GM12878 (cell line): ENCODE measurements around the gene PCNX1. TPM values are rescaled to one million over a fixed set of nuclear protein-coding genes. Genes with fewer than 3 reads are reported as not detected.
"Not testable (repeated sequence)": the region's sequence is repeated elsewhere in the genome, so short reads cannot be mapped to it uniquely, and the experiment has no call there.

ENCODE experiments used
- ATAC-seq: fragments of 200-7000 bp; cut with Tn5 transposase; 3 replicates; pipeline ENCODE4 v1.9.1; 2020; ENCODE audit warnings: mild to moderate bottlenecking, moderate library complexity
- BruUV-seq: library from RNA; stranded (reverse); fragments of 400-500 nt; replicated peaks from 2 replicates; lab custom pipeline; 2021; lab: Mats Ljungman, UMichigan
- CTCF ChIA-PET: fragments of 300-600 bp; sonication (Branson Sonifier 250); formaldehyde crosslinking; extraction: SDS; loops from one replicate; lab custom pipeline; 2021; ENCODE audit warnings: inconsistent platforms; lab: Yijun Ruan, JAX
- POLR2A ChIA-PET: fragments of 350-600 bp; formaldehyde crosslinking; extraction: SDS; loops from one replicate; lab custom pipeline; 2021; ENCODE audit warnings: inconsistent platforms; lab: Charles Lee
- RAD21 ChIA-PET: fragments of 300-600 bp; sonication (Branson Sonifier 250); formaldehyde crosslinking; loops from one replicate; lab custom pipeline; 2023; ENCODE audit warnings: antibody characterized with exemption; ENCODE audit not compliant: unreplicated experiment; lab: Charles Lee
- SMC1A ChIA-PET: fragments of 300-600 bp; sonication (Branson Sonifier 250); formaldehyde crosslinking; loops from one replicate; lab custom pipeline; 2023; ENCODE audit not compliant: unreplicated experiment, uncharacterized antibody; lab: Charles Lee
- DNase-seq: peaks from one replicate; pipeline ENCODE4 v3.0.0-alpha.2; 2011; ENCODE audit warnings: low read depth, low spot score
- FAIRE-seq: peaks from 3 replicates; lab custom pipeline; 2011; peaks lifted over from hg19 to GRCh38; lab: Jason Lieb, UNC
- H2AFZ ChIP-seq: 2 replicates; pipeline ENCODE4 v1.6.0; 2011; ENCODE audit warnings: low read depth, low read length, control low read depth; ENCODE audit not compliant: control insufficient read depth
- H3K27ac ChIP-seq: 2 replicates; pipeline ENCODE4 v1.5.1; 2011; ENCODE audit warnings: control low read depth; ENCODE audit not compliant: control insufficient read depth, insufficient read depth
- H3K27me3 ChIP-seq, 2 experiments: replicated peaks in 1 of 2; 2 replicates each; pipeline versions ENCODE4 v1.6.0 to v1.6.1; 2011; ENCODE audit warnings: low read length in 1 of 2; ENCODE audit not compliant: control insufficient read depth in 2 of 2, insufficient read depth in 2 of 2
- H3K36me3 ChIP-seq, 2 experiments: 2 replicates each; pipeline ENCODE4 v1.5.1; 2011; ENCODE audit warnings: low read length in 1 of 2; ENCODE audit not compliant: control insufficient read depth in 2 of 2, insufficient read depth in 2 of 2
- H3K4me1 ChIP-seq: 2 replicates; pipeline ENCODE4 v1.6.1; 2011; ENCODE audit warnings: mild to moderate bottlenecking, low read length, moderate library complexity, mixed read lengths; ENCODE audit not compliant: control insufficient read depth, insufficient read depth
- H3K4me2 ChIP-seq: 2 replicates; pipeline ENCODE4 v1.6.0; 2011; ENCODE audit warnings: control low read depth; ENCODE audit not compliant: control insufficient read depth, insufficient read depth
- H3K4me3 ChIP-seq: fragments of 200-600 bp; sonication (generic); 2 replicates; pipeline ENCODE4 v1.5.1; 2016
- H3K79me2 ChIP-seq: 2 replicates; pipeline ENCODE4 v1.6.0; 2011; ENCODE audit warnings: low read length; ENCODE audit not compliant: control insufficient read depth, insufficient read depth
- H3K9ac ChIP-seq: 2 replicates; pipeline ENCODE4 v1.8.0; 2011; ENCODE audit warnings: low read length, control low read depth, mixed read lengths; ENCODE audit not compliant: control insufficient read depth, insufficient read depth
- H3K9me3 ChIP-seq: replicated peaks from 3 replicates; pipeline ENCODE4 v1.5.1; 2011; ENCODE audit warnings: mild to moderate bottlenecking, low read length; ENCODE audit not compliant: control insufficient read depth, insufficient read depth
- H4K20me1 ChIP-seq: 2 replicates; pipeline ENCODE4 v1.6.0; 2011; ENCODE audit not compliant: control insufficient read depth, insufficient read depth
- BACH1 ChIP-seq: fragments of 450-650 bp; IDR thresholded peaks from 2 replicates; pipeline ENCODE4 v1.6.1; 2017; ENCODE audit warnings: mild to moderate bottlenecking, borderline replicate concordance
- CHD2 ChIP-seq: IDR thresholded peaks from 2 replicates; pipeline ENCODE4 v1.6.1; 2011; ENCODE audit warnings: low read depth, low read length, improper control_type of control experiment, borderline replicate concordance
- CREB1 ChIP-seq: IDR thresholded peaks from 2 replicates; pipeline ENCODE4 v1.6.1; 2012; ENCODE audit warnings: low read depth, mild to moderate bottlenecking, inconsistent platforms
- CREM ChIP-seq: IDR thresholded peaks from 2 replicates; pipeline ENCODE4 v1.6.1; 2014; ENCODE audit warnings: antibody characterized with exemption, low read depth
- EGR1 ChIP-seq, 2 experiments: IDR thresholded peaks; 1 replicate in 1 of 2; 2 replicates in 1 of 2; pipeline ENCODE4 v1.6.1; 2011 to 2012; ENCODE audit warnings: low read depth in 2 of 2, low read length in 2 of 2, borderline replicate concordance in 1 of 2, mild to moderate bottlenecking in 1 of 2, moderate library complexity in 1 of 2
- FOS ChIP-seq: IDR thresholded peaks from 3 replicates; pipeline ENCODE4 v1.6.1; 2011; ENCODE audit warnings: borderline replicate concordance; ENCODE audit not compliant: insufficient read length; ENCODE audit errors: extremely low read depth
- NBN ChIP-seq: fragments of 450-650 bp; IDR thresholded peaks from 2 replicates; pipeline ENCODE4 v1.6.1; 2016
- NFXL1 ChIP-seq: fragments of 450-650 bp; IDR thresholded peaks from 2 replicates; pipeline ENCODE4 v1.6.1; 2017; ENCODE audit warnings: antibody characterized with exemption, mild to moderate bottlenecking, borderline replicate concordance
- SUZ12 ChIP-seq: fragments of 200-600 bp; sonication (generic); IDR thresholded peaks from one replicate; pipeline ENCODE4 v1.6.1; 2018; ENCODE audit warnings: antibody characterized with exemption, mild to moderate bottlenecking; ENCODE audit not compliant: unreplicated experiment
- USF2 ChIP-seq: IDR thresholded peaks from 2 replicates; pipeline ENCODE4 v1.6.1; 2011; ENCODE audit warnings: low read depth, low read length, improper control_type of control experiment, borderline replicate concordance
- YY1 ChIP-seq: IDR thresholded peaks from 2 replicates; pipeline ENCODE4 v1.6.1; 2011; ENCODE audit warnings: low read depth, mild to moderate bottlenecking, low read length
- ZZZ3 ChIP-seq: IDR thresholded peaks from 2 replicates; pipeline ENCODE4 v1.6.1; 2011; ENCODE audit warnings: low read depth; ENCODE audit not compliant: control insufficient read depth, insufficient read length
- WGBS: methylation state at CpG from one replicate; pipeline ENCODE4 v1.1.6; 2016; ENCODE audit warnings: low lambda C conversion rate; ENCODE audit not compliant: insufficient replicate concordance, insufficient coverage; ENCODE audit errors: missing lambda C conversion rate; 5-methylcytosine and 5-hydroxymethylcytosine counted together
- in situ Hi-C: fragments of 300-500 bp; cut with MboI; formaldehyde crosslinking; loops from 9 replicates; pipeline ENCODE4 v1.14.3; 2018; ENCODE audit warnings: mixed read lengths
- intact Hi-C: fragments of 100-400 bp; cut with micrococcal nuclease; formaldehyde crosslinking; loops from one replicate; pipeline ENCODE4 v1.14.2; 2022; ENCODE audit not compliant: unreplicated experiment
- polyA plus RNA-seq, 11 experiments: library from polyadenylated mRNA; depleted of rRNA in 4 of 11; unstranded in 6 of 11; stranded (reverse) in 5 of 11; fragments of >200 nt; fragmentation: Nextera tagmentation in 4 of 11; fragmentation: Illumina TruSeq in 1 of 11; extraction: Ambion mirVana in 4 of 11; extraction: Trizol in 1 of 11; gene quantifications; 1 replicate in 1 of 11; 2 replicates in 10 of 11; pipeline versions ENCODE4 v1.2.1 to v1.2.3, GENCODE V29; 2011 to 2016; ENCODE audit warnings: inconsistent platforms in 2 of 11, missing spikeins in 2 of 11, low read depth in 1 of 11
- total RNA-seq, 4 experiments: library from RNA; depleted of rRNA in 3 of 4; stranded (reverse); fragments of >200 nt in 3 of 4; fragmentation: Illumina TruSeq in 1 of 4; extraction: Trizol in 1 of 4; gene quantifications; 2 replicates each; pipeline versions ENCODE4 v1.2.1 to v1.2.3, GENCODE V29; 2013 to 2021

PCNX1 gene
- total and polyA plus RNA-seq, 10 of the 15 experiments (the other 5 are each of a cell fraction or from before 2014, with no cell fraction given), result 4.6 to 53.9 (median 20.5) TPM

GRCh38 chr14:70880888-70881287, 26.4 kb upstream of the PCNX1 start:
- H2AFZ ChIP-seq, H4K20me1 ChIP-seq, H3K27ac ChIP-seq, in situ Hi-C loops, DNase-seq, H3K27me3 ChIP-seq, BruUV-seq, H3K9ac ChIP-seq, H3K79me2 ChIP-seq, POLR2A ChIA-PET, H3K4me3 ChIP-seq, FAIRE-seq, H3K9me3 ChIP-seq, intact Hi-C loops, H3K36me3 ChIP-seq, H3K4me2 ChIP-seq, ATAC-seq: not testable (repeated sequence)
- H3K4me1 ChIP-seq, result peaks cover 49% of the 10 kb centered on the region
- ChIA-PET SMC1A (interaction anchor here (1.4 to 9.8 kb wide), 11 partner anchors 9 to 91 kb away, joined by 3 to 89 read pairs (median 5); partner anchors contain the start of gene PCNX1), RAD21 (interaction anchor here (1.4 kb wide), 1 partner anchor 26 kb away, joined by 5 read pairs; the partner anchor contains the start of gene PCNX1), CTCF (interaction anchor here (1.3 to 8.4 kb wide), 5 partner anchors 9 to 63 kb away, joined by 3 to 46 read pairs (median 13); partner anchors contain the start of gene PCNX1)
- TF ChIP-seq ZZZ3, result peak; percentile 88
- 100% methylated on average over 1 of the region's 1 CpG for WGBS

DNA sequence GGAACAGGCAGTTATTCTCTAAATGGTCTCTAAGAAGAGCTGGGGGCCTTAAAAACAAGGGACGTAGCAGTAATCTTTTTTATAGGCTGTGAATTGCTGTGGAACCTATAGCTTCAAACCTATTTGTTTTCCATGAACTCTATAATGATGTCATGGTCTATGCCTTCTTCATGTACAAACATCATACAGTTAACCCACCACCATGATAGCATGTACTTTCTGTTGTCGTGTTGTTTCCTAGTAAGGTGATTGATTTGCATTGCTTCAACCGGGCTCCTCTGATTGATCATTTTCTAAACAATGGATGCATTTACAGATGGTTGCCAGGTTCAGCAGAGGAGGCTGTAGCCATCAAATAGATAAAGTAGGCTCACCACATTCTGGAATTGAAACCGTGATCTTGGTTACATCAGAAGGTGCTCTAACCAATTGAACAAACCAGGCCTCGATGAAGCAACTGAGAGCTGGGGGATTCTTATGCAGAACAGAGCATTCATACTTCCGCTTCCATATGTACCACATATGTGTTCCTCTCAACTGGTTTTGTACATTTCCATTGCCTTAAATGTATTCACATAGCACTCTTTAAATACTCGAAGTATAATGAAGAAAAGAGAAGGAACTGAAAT, 25.6 kb upstream of the PCNX1 start:
- SMC1A ChIA-PET, result interaction anchor here (0.7 to 9.8 kb wide), 16 partner anchors 9 to 90 kb away, joined by 3 to 89 read pairs (median 6); partner anchors contain the start of gene PCNX1
- no TSS peak for BruUV-seq
- Histone ChIP-seq H3K27me3 (no peaks in the 10 kb centered on the region), H2AFZ (no peak overlapping the region; the same call in 1 of the 2 replicates), H4K20me1 (no peaks in the 10 kb centered on the region), H3K27ac (peak overlapping the region; percentile 43), H3K4me3 (no peak overlapping the region; the same call in 1 of the 2 replicates), H3K4me1 (peaks cover 57% of the 10 kb centered on the region), H3K4me2 (peak overlapping the region; percentile 72), H3K9ac (no peak overlapping the region), H3K9me3 (no peaks in the 10 kb centered on the region), H3K36me3 (no peaks in the 10 kb centered on the region), H3K79me2 (no peaks in the 10 kb centered on the region)
- FAIRE-seq (peak; percentile 83), ATAC-seq (peak; percentile 81), DNase-seq (peak; percentile 84)
- in situ Hi-C loops, result no loop called here
- POLR2A ChIA-PET, result interaction anchor here (0.6 to 1.6 kb wide), 6 partner anchors 8 to 1684 kb away, joined by 3 to 7 read pairs (median 4); partner anchors contain the start of gene PCNX1
- RAD21 ChIA-PET, result interaction anchor here (1.0 to 1.5 kb wide), 5 partner anchors 10 to 53 kb away, joined by 3 to 5 read pairs (median 4); partner anchors contain the start of gene PCNX1
- CTCF ChIA-PET, result interaction anchor here (1.0 to 8.4 kb wide), 9 partner anchors 9 to 90 kb away, joined by 3 to 46 read pairs (median 5); partner anchors contain the start of gene PCNX1
- intact Hi-C loops, result loop anchor here (1.0 kb wide), 1 partner anchor 26 kb away; the partner anchor contains the start of gene PCNX1
- WGBS, result 39% methylated on average over 7 of the region's 7 CpGs
- TF ChIP-seq NFXL1, result no peak
- TF ChIP-seq SUZ12, result no peak
- TF ChIP-seq CHD2, result peak; percentile 18; the same call in 1 of the 2 replicates
- TF ChIP-seq YY1, result no peak
- TF ChIP-seq NBN, result 0 out of 2 replicates have a peak, but pooled peaks have one; percentile 31
- peak; percentile 55; the same call in 1 of the 2 replicates for TF ChIP-seq CREM
- no peak for TF ChIP-seq ZZZ3
- TF ChIP-seq FOS, result no peak
- no peak for TF ChIP-seq CREB1
- TF ChIP-seq EGR1 (IDR thresholded peaks at IDR 0.05; ENCODE audit: borderline replicate concordance in 1 of 2, low read depth in 2 of 2, low read length in 2 of 2), result no peak; a peak in 1 of 3 replicates
- no peak for TF ChIP-seq USF2
- no peak for TF ChIP-seq BACH1
